Retina (tissue), 1 donor: ENCODE measurements around the gene CD9.
A peak's percentile ranks its signal among the peaks of the same experiment; 100 is the strongest.
"Not testable (repeated sequence)": the region's sequence is repeated elsewhere in the genome, so short reads cannot be mapped to it uniquely, and the experiment has no call there.

Source experiments
- DNase-seq: peaks from one replicate; pipeline ENCODE4 v3.0.0-alpha.2; 2016

The CD9 gene, protein sequence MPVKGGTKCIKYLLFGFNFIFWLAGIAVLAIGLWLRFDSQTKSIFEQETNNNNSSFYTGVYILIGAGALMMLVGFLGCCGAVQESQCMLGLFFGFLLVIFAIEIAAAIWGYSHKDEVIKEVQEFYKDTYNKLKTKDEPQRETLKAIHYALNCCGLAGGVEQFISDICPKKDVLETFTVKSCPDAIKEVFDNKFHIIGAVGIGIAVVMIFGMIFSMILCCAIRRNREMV

DNA sequence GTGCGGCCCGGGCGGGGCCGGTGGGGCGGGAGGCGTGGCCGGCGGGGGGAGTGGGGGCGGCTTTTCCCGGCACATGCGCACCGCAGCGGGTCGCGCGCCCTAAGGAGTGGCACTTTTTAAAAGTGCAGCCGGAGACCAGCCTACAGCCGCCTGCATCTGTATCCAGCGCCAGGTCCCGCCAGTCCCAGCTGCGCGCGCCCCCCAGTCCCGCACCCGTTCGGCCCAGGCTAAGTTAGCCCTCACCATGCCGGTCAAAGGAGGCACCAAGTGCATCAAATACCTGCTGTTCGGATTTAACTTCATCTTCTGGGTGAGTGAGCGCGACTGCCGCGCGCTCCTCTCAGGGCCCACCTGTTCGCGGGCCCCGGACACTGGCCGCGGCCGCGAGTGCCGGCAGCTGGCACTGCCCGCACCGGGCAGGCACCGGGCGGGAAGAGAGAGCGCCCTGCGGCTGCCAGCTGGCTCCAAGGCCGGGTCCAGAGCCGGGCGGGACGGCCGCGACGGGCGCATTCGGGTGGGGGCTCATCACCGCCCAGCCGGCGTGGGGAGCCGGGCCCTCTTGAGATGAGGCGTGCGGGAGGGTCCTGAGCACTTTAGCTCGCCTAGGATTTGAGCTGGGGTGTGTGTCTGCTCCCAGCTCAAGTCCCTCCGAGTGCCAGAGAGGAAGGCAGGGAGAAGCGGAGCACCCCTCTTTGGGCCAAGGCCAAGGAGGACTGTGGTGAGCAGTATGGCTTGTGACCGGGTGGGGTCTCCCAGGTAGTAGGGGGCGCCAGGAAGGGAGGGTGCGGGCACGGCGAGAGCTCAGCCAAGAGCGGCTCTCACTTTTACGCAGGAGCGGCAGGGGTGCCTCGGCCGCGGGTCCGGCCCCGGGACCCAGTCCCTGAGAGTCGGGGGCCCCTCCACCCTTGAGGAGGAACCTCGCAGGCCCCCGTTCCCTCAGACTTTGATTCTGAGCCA is at the start of gene CD9:
TSS of gene CD9 (plus strand) at position 145 of the 957 bp plus-strand sequence. CDS start at position 245, 100 bp downstream.
- DNase-seq: peak; percentile 67

DNA sequence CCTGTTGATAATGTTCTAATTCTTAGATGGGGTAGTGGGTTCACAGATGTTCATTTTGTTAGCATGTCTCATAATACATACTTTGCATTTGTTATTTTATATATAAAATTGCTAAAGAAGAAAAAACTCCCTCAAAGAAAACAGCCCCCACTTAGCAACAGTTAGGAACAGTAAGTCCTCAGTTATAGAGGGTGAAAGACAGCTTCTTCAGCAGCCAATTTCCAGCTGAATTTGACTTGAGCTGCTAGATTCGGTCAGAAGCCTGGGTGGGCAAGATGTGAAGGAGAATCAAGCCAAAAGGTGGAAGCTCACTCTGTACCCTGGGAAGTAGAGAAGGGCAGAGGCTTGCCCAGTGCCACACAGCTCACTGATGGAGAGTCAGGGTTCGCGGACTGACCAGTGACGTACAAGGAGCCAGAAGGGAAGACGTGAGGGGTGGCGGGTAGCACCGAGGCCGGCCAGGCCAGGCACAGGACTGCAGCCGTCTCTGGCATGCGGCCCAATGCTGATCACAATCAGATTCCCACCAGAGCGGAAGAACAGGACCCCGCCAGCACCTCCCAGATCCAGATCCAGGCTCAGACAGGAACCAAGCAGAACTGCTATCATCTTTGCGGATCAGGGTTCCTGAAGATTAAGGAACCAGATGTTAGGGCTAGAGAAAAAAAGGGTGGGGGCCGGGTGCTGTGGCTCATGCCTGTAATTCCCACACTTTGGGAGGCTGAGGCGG is 45.3 kb upstream of the CD9 start:
- no peak for DNase-seq

DNA sequence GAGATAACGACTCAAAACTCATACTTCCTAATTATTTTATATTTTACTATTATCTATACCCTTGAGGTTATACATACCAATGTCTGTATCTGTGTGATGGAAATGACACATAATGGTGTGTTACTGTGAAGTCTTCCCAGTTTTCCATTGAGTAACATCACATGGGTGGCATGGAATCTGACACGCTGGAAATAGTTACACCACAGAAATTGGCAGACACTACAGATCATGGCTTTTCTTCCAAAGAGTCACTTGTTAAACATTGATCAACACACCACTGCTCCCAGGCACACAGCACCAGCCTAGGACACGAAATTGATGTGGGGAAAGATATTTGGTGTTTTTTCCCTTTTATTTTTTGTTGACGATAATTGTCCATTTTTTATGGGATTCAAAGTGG is 42.7 kb upstream of the CD9 start:
- DNase-seq: no peak

DNA sequence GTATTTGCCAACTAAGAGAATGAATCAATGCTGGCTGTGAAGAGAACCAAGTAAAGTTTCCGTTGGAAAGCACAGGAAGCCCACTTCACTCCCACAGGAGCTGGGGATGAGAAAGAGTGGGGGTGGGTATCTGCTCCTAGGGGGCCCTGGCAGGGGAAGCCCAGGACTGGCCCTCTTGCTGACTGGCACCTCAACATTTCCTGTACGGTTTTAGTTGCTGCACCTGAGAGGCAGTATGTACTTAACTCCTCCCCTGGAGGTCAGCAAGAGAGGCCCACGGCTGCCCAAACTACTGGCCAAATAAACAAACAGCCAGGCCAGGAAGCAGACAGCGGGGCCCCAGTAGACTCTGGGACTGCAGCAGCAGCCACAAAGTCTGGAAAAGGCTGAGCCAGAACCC is 41.9 kb upstream of the CD9 start:
- no peak for DNase-seq

DNA sequence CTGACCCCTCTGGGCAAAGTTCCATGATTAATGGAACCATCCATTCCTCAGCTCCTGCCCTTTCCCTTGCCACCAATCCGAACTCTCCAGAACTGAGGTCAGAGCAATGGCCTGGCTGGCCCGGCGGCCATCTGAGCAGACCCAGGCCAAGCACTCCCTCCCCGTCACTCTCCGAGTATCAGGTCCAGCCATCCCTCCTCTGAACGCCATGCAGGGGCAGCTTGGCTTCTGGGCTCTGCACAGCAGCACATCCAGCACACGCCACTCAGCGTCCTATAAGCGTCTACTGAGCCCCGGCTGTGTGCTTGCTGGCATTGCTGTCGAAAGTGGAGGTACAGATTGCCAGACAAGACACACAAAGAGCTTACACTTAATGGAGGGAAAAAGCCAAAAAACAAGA is 41.5 kb upstream of the CD9 start:
- no peak for DNase-seq

DNA sequence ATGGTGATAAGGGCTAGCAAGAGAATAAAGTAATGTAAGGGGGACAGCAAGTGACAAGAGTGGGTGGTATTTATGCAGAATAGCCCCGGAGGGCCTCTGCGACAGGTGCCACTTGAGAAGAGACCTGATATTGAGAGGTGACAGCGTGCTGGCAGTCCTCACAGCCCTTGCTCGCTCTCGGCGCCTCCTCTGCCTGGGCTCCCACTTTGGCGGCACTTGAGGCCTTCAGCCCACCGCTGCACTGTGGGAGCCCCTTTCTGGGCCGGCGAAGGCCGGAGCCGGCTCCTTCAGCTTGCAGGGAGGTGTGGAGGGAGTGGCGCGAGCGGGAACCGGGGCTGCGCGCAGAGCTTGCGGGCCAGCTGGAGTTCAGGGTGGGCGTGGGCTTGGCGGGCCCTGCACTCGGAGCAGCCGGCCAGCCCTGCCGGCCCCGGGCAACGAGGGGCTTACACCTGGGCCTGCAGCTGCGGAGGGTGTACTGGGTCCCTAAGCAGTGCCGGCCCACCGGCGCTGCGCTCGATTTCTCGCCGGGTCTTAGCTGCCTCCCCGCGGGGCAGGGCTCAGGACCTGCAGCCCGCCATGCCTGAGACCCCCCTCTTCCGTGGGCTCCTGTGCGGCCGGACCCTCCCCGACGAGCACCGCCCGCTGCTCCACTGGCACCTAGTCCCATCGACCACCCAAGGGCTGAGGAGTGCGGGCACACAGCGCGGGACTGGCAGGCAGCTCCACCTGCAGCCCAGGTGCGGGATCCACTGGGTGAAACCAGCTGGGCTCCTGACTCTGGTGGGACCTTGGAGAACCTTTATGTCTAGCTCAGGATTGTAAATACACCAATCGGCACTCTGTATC is 40.8 kb upstream of the CD9 start:
- not testable (repeated sequence) for DNase-seq

DNA sequence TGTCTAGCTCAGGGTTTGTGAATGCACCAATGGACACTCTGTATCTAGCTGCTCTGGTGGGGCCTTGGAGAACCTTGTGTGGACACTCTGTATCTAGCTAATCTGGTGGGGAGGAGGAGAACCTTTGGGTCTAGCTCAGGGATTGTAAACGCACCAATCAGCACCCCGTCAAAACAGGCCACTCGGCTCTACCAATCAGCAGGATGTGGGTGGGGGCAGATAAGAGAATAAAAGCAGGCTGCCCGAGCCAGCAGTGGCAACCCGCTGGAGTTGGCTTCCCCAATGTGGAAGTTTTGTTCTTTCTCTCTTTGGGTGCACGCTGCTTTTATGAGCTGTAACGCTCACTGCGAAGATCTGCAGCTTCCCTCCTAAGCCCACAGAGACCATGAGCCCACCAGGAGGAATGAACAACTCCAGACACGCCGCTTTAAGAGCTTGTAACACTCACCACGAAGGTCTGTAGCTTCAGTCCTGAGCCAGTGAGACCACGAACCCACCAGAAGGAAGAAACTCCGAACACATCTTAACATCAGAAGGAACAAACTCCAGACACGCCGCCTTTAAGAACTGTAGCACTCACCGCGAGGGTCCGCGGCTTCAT is 40.1 kb upstream of the CD9 start:
- not testable (repeated sequence) for DNase-seq

DNA sequence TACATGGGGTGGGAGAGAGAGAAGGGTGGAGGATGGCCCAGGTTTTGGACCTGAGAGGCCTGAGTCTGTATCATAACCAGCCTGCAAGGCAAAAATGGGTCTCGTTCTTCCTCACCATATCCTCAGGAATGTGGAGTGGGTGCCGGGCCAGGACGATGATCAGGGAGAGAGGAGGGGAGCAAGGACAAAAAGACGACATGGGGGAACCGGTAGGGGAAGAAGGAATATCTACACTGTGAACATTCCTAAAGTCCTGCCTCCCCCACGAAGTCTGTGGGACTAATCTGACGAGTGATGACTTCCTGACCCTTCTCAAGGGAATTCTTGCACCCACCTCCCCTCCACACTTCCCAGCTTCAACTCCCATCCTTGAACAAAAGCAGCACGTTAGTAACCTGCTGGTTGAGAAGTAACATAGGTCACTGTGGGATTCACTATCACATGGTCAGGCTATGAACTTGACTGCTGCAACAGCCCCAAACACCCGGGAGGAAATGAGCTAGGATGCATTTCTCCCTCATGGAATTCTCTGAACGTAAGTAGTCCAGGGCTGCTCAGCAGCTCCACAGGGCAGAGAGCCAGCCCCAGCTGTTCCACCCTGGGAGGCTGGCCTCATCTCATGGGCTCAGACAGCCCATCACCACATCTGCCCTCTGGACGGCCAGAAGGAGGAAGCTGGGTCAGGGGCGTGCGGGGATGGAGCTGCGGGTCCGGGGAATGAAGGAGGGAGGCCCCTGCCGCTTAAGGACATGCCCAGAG is 38.9 kb upstream of the CD9 start:
- no peak for DNase-seq

DNA sequence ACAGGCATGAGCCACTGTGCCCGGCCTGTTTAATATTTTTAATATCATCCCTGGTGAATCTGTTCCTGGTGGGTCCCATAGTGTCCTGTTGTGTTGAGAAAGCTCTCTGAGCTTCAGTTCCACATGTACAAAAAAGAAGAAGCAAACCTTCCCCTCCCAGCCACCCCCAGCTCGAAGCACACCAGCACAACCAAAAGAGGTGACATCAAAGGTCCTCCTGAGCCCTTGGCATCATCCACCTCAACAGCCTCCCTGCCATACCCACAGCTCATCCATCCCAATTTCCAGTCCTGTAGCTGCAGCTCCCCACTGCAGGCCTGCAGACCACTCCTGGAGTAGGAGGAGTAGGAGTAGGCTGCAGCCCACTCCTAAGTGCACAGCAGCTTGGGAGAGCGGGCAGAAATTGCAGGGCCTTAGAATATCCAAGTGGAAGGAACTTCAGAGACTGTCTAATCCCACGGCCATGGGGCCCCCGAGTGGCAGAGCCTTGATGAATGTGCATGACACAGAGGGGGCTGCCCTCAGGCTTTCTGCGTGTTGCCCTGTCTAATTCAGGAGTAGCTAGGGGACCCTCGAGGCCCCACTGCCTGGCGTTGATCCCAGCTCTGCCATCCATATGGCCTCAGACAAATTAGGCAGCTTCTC is 36.7 kb upstream of the CD9 start:
- no peak for DNase-seq

DNA sequence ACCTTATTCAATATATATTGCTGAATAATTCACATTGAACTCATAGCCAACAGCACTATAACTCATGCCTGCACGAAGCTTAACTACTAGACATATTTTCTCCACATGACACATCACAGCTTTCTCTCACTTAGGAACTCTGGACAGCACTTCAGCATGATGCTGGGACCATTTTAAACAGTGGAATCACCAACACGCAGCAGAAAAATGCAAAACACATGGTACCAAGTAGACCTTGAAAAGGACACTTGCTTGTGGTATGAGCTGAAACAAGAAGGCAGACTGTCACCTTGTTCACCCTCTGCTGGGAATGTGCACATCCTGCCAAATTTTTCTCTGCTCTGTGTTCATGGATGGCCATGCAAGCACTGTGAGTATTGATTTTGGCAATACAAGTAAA is 34.8 kb upstream of the CD9 start:
- no peak for DNase-seq

DNA sequence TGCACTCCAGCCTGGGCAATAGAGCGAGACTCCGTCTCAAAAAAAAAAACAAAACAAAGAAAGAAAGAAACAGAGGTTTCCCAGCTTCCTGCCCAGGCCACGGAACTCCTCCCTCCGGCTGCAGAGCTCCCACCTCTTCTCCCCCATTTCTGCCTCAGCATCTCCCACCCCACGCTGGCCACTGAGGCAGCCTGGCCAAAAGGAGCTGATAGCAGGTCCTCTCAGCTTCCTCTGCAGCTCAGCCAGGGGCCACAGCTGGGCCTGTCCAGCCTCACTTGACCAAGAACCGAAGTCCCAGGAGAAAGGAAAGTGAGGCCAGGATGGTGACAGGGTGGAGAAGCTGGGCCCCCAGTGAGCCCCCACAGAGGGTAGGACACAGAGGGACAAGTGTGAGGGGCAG is 33.4 kb upstream of the CD9 start:
- DNase-seq: no peak

DNA sequence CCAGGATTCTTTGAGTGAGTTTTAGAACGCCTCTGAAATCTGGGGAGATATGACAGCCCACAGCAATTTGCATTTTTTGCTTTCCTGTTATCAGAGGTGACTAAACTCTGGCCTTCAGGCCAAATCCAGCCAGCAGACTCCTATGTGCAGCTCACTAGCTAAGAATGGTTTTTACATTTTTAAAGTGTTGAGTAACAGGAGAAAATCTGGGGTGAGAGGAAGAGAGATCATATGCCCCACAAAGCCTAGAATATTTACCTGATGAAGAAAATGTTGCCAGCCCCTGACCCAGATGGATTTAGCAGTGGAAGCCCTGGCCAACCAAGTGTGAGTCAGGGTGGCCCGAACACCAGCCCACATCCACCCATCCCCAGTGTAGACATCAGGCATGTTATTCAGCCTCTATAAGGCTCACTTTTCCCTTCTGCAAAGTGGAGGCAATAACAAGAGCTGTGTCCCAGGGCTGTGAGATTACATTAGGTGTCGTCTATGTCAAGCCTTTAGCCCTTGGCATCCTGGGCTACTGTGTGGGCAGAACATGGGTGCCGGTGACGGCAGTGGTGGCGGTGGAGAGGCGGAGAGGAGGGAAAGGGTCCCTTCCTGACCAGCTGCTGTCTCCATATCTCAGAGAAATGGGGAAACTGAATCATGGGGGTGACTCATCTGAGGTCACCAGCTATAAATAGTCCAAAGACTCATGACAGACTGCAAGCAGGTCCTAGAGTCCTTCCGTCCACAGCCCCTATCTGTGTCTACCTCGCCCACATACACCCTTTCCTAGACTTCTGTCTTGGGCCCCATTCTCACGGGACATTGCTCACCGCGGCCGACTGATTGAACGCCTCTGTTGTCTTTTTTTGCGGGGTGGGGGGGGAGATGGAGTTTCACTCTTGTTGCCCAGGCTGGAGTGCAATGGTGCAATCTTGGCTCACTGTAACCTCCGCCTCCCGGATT is 32.6 kb upstream of the CD9 start:
- no peak for DNase-seq

DNA sequence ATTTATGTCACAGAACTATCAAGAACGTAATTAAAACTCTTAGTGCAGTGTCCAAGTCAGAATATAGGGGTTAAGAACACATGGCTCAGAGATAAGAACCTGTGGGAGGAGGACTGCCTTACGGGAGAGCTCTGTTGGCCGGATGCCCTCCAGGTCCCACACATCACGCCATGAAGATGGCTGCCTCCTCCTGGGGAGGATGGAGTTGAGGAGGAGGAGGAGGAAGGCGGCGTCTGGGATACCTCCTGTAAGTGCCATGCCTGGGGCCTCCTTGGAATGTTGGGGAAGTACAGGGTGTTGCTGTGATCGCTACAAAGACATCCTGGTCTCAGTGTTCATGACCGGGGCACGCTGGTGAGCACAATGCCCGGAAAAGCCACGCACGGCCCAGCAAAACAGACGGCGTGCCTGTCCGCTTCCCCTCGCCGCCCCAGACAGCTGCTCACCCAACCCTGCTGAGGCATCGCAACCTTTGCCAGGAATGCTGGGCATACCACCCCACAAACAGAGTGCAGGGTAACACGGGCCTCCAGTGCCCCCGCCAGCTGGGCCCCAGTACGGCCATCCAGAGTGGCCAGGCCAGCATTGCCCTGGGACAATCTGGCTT is 28.7 kb upstream of the CD9 start:
- DNase-seq: no peak

DNA sequence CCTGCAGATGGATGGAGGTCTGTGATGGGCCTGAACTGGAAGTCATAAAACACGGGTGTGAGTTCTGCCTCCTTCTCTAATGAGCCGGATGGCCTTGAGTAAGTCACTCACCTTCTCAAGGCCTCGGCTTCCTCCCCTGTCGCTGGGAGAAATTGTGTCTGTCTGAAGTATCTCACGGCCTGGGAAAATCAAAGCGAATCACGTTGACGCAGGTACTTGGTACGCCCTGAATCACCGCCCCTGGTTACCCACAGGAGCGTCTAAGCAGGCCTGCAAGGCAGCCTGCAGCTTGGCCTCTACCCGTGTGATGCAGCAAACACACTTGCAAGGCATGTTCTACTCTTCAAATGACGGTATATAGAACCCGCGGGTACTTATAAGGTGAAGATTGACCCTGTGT is 28.1 kb upstream of the CD9 start:
- DNase-seq: no peak

DNA sequence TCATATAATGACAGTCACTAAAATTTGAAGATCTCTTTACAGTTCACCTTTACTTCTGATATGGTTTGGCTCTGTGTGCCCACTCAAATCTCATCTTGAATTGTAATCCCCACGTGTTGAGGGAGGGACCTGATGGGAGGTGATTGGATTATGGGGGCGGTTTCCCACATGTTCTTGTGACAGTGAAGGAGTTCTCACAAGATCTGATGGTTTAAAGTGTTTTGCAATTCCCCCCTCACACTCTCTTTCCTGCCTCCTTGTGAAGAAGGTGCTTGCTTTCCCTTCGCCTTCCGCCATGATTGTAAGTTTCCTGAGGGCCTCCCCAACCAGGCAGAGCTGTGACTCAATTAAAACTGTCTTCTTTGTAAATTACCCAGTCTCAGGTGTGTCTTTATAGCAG is 27.3 kb upstream of the CD9 start:
- no peak for DNase-seq

DNA sequence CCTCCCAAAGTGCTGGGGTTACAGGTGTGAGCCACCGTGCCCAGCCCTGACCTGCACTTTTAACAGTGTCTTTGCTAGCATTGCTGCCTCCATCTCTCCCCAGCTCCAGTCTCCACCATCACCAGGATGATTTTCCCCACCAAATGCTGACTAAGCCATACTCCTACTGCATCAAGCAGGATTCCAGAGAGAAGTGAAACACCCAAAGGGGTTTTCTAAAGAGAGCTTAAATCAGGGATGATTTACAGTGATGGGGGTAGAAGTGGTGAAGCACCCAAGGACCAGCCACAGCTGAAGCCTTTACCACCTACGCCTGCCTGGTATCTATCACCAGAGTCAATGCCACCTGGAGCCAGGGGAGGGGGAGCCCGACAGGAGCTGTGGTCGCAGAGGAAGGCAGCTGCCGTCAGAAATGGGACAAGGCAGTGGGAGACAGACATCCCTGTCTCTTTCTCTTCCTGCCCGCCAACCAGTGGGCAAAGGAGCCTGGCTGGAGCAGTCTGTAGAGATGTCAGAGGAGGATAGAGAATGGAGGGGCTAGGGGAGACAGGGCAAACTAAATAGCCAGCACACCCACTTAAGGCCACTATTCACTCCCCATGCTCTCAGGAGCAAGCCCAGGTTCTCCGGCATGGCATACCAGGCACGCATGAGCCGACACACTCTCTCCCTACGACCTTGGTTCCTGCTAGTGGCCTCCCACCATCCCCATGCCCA is 22.4 kb upstream of the CD9 start:
- no peak for DNase-seq

DNA sequence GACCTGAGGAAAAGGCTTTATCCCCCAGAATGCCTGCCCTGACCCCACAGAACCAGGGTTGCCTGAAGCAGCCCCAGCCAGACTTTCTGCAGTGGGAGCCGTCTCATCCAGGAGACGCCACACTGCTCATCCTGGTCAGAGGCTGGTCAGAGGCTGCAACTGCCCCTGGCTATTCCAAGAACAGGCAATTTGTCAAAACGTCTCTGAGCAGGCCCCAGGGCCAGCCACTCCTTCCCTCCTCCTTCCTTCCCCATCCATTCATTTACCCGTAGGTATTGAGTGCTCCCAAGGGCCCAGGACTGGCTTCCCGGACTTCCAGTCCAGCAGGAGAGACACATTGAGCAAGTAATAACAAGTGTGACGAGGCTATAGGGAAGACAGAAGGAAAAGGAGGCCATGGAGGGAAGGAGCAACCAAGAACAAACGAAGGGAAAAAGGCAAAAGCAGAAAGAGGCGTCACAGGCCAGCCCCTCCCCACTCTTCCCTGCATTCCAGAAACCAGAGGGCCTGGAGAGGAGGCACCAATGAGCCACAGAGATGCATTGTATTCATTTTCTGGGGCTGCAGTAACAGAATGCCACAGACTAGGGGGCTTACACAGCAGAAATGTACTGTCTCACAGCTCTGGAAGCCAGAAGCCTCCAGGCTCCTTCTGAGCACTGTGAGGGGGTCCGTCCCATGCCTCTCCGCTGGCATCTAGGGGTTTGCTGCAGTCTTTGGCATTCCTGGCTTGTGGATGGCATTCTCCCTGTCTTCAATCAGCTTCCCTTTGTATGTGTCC is 21.0 kb upstream of the CD9 start:
- DNase-seq: peak; percentile 51
